GM19468 (cell line): ENCODE results near the gene RAB11FIP4.

Experiments
- ATAC-seq: cut with Tn5 transposase; IDR thresholded peaks from one replicate; pipeline ENCODE4 v1.9.1; 2021; ENCODE audit warnings: mild to moderate bottlenecking, moderate library complexity, moderate number of reproducible peaks; ENCODE audit not compliant: unreplicated experiment; ENCODE audit errors: extremely low read depth

RAB11FIP4 gene

GRCh38 chr17:31494259-31495021 lies 103.0 kb downstream of the RAB11FIP4 start:
- no peak for ATAC-seq

- ATAC-seq, result no peak
Measured at GRCh38 chr17:31495022-31495885, 103.8 kb downstream of the RAB11FIP4 start.

- ATAC-seq, result no peak
Measured at GRCh38 chr17:31496097-31496496, 104.6 kb downstream of the RAB11FIP4 start.

- no peak for ATAC-seq
Measured at GRCh38 chr17:31496601-31497000, 105.1 kb downstream of the RAB11FIP4 start.

- no peak for ATAC-seq
Measured at GRCh38 chr17:31497431-31497830, 106.0 kb downstream of the RAB11FIP4 start.

GRCh38 chr17:31497994-31498826 lies 106.7 kb downstream of the RAB11FIP4 start:
- ATAC-seq, result no peak

GRCh38 chr17:31499771-31500554 lies 108.5 kb downstream of the RAB11FIP4 start:
- no peak for ATAC-seq

GRCh38 chr17:31506517-31506916 lies 115.0 kb downstream of the RAB11FIP4 start:
- no peak for ATAC-seq

GRCh38 chr17:31508288-31509094 lies 117.0 kb downstream of the RAB11FIP4 start:
- ATAC-seq, result no peak

GRCh38 chr17:31509095-31509804 lies 117.8 kb downstream of the RAB11FIP4 start:
- no peak for ATAC-seq

- no peak for ATAC-seq
Measured at GRCh38 chr17:31509805-31510177, 118.3 kb downstream of the RAB11FIP4 start.

GRCh38 chr17:31510308-31511194 lies 119.1 kb downstream of the RAB11FIP4 start:
- no peak for ATAC-seq

GRCh38 chr17:31511195-31511578 lies 119.7 kb downstream of the RAB11FIP4 start:
- ATAC-seq, result no peak

- no peak for ATAC-seq
Measured at GRCh38 chr17:31511580-31511979, 120.1 kb downstream of the RAB11FIP4 start.

- no peak for ATAC-seq
Measured at GRCh38 chr17:31512104-31512740, 120.7 kb downstream of the RAB11FIP4 start.

GRCh38 chr17:31512796-31513195 lies 121.3 kb downstream of the RAB11FIP4 start:
- ATAC-seq, result no peak
